ENCODE results near the gene CEBPZOS.

Gene CEBPZOS

DNA sequence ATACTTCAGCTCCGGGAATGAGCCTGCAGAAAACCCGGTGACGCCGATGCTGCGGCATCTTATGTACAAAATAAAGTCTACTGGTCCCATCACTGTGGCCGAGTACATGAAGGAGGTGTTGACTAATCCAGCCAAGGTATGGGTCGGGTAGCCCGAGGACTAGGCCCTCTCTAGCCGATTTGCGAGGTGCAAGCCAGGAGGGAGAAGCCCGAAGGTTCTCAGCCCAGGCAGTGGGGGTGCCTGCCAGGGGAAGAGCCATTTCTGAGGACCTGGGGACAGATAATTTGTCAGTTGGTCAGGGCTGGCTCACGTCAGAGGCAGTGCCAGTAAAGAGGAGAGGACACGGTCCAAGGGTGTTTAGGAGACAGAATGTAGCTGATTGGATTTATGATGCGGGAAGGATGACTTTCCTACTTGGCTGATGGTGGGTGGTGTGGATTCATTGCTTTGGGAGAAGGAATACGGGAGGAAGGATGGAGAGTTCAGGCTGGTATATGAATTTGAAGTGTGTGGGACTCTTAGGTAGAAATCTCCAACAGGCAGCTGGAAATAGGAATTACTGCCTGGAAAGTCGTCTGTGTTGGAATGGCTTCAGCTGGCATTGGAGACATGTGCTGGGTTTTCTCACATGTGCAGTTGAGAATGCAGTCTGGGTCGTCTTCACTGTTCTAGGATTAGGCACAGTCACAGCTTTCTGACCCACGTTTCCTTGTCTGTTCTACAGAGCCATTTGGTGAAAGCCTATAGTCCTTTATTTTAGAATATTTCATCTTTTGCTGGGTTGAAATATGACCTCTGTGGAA lies 36.0 kb downstream of the CEBPZOS start:
- no peak for DNase-seq (ENCODE audit: low spot score)

DNA sequence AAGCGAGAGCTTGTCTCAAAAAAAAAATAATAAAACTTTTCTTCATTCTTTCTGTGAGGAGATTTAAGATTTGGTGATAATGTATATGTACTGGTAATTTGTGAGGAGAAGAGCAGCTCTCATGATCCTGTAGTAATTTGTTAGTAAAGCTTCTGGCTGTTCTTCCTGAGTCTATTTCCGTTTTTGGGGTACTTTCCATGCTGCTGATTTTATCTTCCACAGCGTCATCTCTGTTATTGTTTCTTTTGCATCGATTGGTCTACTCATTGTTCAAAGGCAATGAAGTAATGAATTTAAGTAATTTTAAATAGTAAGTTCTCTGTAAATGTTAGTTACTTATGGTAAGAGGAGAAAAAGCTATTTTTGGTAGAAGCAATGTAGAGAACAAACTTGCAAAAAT lies 47.1 kb downstream of the CEBPZOS start:
- no peak for DNase-seq (ENCODE audit: low spot score)

DNA sequence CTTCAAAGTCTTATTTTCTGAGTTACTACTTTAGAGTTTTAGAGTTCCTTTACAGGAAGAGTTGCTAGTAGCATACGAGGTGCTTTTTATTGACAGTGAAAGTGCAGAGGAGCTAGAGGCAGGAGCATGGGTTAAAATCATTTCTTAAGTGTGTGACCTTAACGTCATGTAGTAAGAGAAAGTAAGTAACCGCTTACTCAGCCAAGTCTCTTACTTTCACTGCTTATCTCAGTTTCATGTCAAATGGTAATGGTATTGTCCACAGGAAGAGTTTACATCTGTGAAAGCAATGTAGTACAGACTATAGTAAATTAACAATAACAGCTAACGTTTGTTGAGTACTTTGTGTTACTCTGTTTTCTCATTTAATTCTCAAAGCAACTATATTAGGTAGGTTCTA lies 47.7 kb downstream of the CEBPZOS start:
- no peak for DNase-seq (ENCODE audit: low spot score)

DNA sequence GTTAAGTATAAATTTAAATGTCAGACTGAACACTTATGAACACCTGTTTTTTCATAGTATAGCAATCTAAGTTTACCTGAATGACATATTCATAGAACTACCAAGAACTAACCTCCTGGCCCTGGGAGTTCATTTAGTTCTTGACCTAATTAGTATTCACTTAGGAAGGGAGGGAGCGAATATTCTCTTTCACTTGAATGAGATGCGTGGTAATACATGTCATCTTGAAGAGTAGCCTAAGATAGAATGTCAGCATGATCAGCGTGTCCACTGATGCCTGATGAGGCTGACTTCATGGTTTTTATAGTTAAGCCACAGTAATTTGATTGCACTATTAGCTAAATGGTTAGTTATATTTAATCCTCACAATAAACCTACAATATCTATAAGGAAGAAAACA lies 48.5 kb downstream of the CEBPZOS start:
- no peak for DNase-seq (ENCODE audit: low spot score)

DNA sequence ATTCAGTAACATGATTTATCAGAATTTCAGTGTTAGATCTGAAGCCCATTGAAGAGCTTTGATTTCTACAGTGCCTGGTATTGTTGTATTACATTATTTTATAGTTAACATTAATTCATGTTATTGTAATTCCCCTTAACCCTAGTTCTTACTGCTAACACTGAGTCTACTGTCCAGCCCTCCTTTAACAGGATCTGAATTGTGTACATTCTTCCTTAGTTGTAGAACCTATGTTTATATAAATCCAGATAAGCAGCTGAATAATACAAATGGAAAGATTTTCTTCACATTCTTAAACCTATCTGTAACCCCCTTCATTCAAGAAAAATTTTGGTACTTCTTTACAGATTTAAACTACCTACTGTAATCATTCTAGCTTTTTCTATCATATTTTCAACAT lies 49.9 kb downstream of the CEBPZOS start:
- DNase-seq (ENCODE audit: low spot score) = no peak

DNA sequence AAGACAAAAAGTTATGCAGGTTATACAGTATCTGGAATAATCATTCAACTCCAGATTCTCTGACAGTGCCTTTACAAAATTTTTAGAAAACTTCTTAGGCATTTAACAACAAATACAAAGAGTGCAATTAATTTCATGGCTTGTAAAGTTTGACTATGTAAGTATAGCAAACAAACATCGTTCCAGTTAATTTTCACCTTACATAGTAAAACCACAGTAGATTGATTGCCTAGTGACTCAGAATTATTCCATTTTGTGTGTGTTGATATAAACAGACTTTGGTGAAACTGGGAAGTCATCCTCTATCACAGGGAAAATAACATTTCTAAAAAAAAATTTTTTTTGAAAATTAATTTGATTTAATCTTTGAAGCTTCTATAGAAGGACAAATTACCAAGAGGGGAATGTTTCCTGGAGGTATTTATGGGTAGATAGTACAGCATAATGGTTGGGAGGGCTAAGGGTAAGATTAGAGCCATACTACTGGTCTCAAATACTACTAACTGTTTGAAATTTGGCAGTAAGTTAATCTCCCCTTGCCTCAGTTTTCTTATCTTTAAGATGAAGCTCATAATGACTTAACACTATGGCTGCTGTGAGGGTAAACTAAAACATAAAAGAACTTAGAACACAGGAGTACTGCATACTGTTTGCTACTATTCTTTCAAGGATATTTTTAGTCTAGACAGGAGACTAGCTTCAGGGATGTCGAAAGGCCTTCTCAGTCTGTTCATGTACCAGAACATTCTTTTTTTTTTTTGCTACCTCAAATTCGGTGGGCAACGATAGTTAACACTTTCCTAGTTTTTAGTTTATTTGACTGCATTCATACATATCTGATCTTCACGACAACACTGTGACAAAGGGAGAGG lies 54.8 kb downstream of the CEBPZOS start:
- no peak for DNase-seq (ENCODE audit: low spot score)
